CD4-positive, alpha-beta memory T cell (primary cell): Measurements from ENCODE around the gene ATF5. TPM values are rescaled to one million over a fixed set of nuclear protein-coding genes. Genes with fewer than 3 reads are reported as not detected.

Source experiments
- CTCF ChIA-PET: fragments of 350-600 bp; sonication (Branson Sonifier 250); formaldehyde crosslinking; loops from one replicate; lab custom pipeline; 2021; ENCODE audit warnings: inconsistent platforms; ENCODE audit not compliant: partially characterized antibody; lab: Charles Lee
- POLR2A ChIA-PET: fragments of 350-600 bp; sonication (Branson Sonifier 250); formaldehyde crosslinking; loops from one replicate; lab custom pipeline; 2021; ENCODE audit not compliant: partially characterized antibody; lab: Charles Lee
- DNase-seq, 5 donors: peaks; one replicate each; pipeline versions ENCODE4 v3.0.0 to v3.0.0-alpha.2; 2020 to 2022; ENCODE audit warnings: mixed read lengths in 1 of 5
- H3K27ac ChIP-seq: one replicate; pipeline ENCODE4 v1.7.0; 2013; ENCODE audit warnings: low read depth, low read length
- H3K27me3 ChIP-seq: 2 replicates; pipeline ENCODE4 v1.7.0; 2013; ENCODE audit warnings: mild to moderate bottlenecking, low read length, moderate library complexity; ENCODE audit not compliant: insufficient read depth
- H3K36me3 ChIP-seq: 2 replicates; pipeline ENCODE4 v1.7.0; 2013; ENCODE audit warnings: mild to moderate bottlenecking, low read length, moderate library complexity; ENCODE audit not compliant: insufficient read depth
- H3K4me1 ChIP-seq: 2 replicates; pipeline ENCODE4 v1.7.0; 2013; ENCODE audit warnings: mild to moderate bottlenecking, low read length, moderate library complexity; ENCODE audit not compliant: insufficient read depth
- H3K4me3 ChIP-seq, 2 donors: one replicate each; pipeline ENCODE4 v1.7.0; 2013; ENCODE audit warnings: low read length in 2 of 2, mild to moderate bottlenecking in 1 of 2
- H3K9me3 ChIP-seq, 2 donors: one replicate each; pipeline ENCODE4 v1.7.0; 2013; ENCODE audit warnings: low read length in 2 of 2, control low read depth in 1 of 2; ENCODE audit not compliant: control insufficient read depth in 1 of 2
- H3K27ac Mint-ChIP-seq, 7 donors: one replicate each; pipeline ENCODE4 v1.8.0; 2020 to 2021; ENCODE audit warnings: mixed read lengths in 7 of 7, mild to moderate bottlenecking in 6 of 7, inconsistent platforms in 3 of 7, moderate library complexity in 3 of 7
- H3K27me3 Mint-ChIP-seq, 2 donors: one replicate each; pipeline ENCODE4 v1.8.0; 2020 to 2021; ENCODE audit warnings: mixed read lengths in 2 of 2
- H3K36me3 Mint-ChIP-seq, 2 donors: one replicate each; pipeline ENCODE4 v1.8.0; 2020 to 2021; ENCODE audit warnings: mixed read lengths in 2 of 2, inconsistent platforms in 1 of 2, mild to moderate bottlenecking in 1 of 2
- H3K4me1 Mint-ChIP-seq, 4 donors: one replicate each; pipeline ENCODE4 v1.8.0; 2020 to 2021; ENCODE audit warnings: mixed read lengths in 4 of 4, mild to moderate bottlenecking in 1 of 4
- H3K4me3 Mint-ChIP-seq, 8 donors: one replicate each; pipeline ENCODE4 v1.8.0; 2020 to 2021; ENCODE audit warnings: mixed read lengths in 8 of 8, mild to moderate bottlenecking in 7 of 8, moderate library complexity in 6 of 8, inconsistent platforms in 3 of 8
- H3K9me3 Mint-ChIP-seq, 8 donors: one replicate each; pipeline ENCODE4 v1.8.0; 2020 to 2021; ENCODE audit warnings: mixed read lengths in 8 of 8, mild to moderate bottlenecking in 5 of 8, inconsistent platforms in 3 of 8, moderate library complexity in 1 of 8
- intact Hi-C: fragments of 100-400 bp; cut with micrococcal nuclease; formaldehyde crosslinking; loops from one replicate; pipeline ENCODE4 v1.15.1; 2023
- polyA plus RNA-seq, 2 donors: library from polyadenylated mRNA; unstranded; fragments of 300-500 nt; fragmentation: Illumina TruSeq; gene quantifications; one replicate each; pipeline ENCODE4 v1.2.3, GENCODE V29; 2021
- total RNA-seq, 2 experiments: library from RNA; stranded (reverse); gene quantifications; one replicate each; pipeline ENCODE4 v1.2.3, GENCODE V29; 2021

The ATF5 gene
- total and polyA plus RNA-seq, 4 experiments from 2014 or later = 1.8 to 8.3 (median 5.1) TPM

DNA sequence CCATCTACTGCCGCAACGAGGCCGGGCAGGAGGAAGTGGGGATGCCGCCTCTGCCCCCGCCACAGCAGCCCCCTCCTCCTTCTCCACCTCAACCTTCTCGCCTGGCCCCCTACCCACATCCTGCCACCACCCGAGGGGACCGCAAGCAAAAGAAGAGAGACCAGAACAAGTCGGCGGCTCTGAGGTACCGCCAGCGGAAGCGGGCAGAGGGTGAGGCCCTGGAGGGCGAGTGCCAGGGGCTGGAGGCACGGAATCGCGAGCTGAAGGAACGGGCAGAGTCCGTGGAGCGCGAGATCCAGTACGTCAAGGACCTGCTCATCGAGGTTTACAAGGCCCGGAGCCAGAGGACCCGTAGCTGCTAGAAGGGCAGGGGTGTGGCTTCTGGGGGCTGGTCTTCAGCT is 3.7 kb downstream of the ATF5 start:
- H3K4me1 Mint-ChIP-seq = peaks cover 30 to 54% (median 44%) of the 10 kb centered on the region in 4 donors
- intact Hi-C loops = loop anchor here (5.0 kb wide), 1 partner anchor 165 kb away; the partner anchor contains the start of gene AP2A1
- H3K9me3 ChIP-seq = no peaks in the 10 kb centered on the region
- no peaks in the 10 kb centered on the region for H3K27me3 Mint-ChIP-seq
- ChIA-PET CTCF (no interaction called here), POLR2A (interaction anchor here (1.0 to 1.5 kb wide), 2 partner anchors 35 to 56 kb away, joined by 4 to 8 read pairs; partner anchors contain the start of genes AKT1S1 and TBC1D17)
- H3K4me3 ChIP-seq = no peak overlapping the region
- H3K9me3 Mint-ChIP-seq = peaks cover 0 to 7% (median 0%) of the 10 kb centered on the region in 8 donors
- H3K36me3 ChIP-seq = no peaks in the 10 kb centered on the region
- H3K27ac ChIP-seq = no peak overlapping the region
- no peaks in the 10 kb centered on the region for H3K27me3 ChIP-seq
- peaks cover 10 to 15% of the 10 kb centered on the region in 2 donors for H3K36me3 Mint-ChIP-seq
- H3K27ac Mint-ChIP-seq = peak overlapping the region; percentile 29 to 89 (median 78)
- peaks cover 41% of the 10 kb centered on the region for H3K4me1 ChIP-seq
- peak; percentile 52 to 65 (median 60) for DNase-seq
- H3K4me3 Mint-ChIP-seq = peak overlapping the region; percentile 46 to 80 (median 60)

DNA sequence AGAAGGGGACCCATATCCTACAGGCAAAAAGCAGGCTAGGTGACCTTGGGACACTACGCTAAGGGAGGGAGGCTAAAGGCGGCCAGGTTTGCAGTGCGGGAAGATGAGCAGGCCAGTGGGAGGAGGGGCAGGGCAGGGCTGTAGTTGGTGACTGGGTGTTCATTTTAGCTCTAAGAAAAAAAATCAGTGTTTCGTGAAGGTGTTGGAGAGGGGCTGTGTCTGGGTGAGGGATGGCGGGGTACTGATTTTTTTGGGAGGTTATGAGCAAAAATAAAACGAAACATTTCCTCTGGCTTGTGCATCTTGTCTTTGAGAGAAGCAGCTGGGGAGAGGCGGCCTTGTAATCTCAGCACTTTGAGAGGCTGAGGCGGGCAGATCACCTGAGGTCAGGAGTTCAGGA is 4.6 kb downstream of the ATF5 start:
- no peaks in the 10 kb centered on the region for H3K27me3 ChIP-seq
- Mint-ChIP-seq H3K36me3 (peaks cover 8 to 9% of the 10 kb centered on the region in 2 donors), H3K9me3 (peaks cover 0 to 7% (median 0%) of the 10 kb centered on the region in 8 donors), H3K4me1 (peaks cover 25 to 47% (median 39%) of the 10 kb centered on the region in 4 donors), H3K27ac (peak overlapping the region in 5 of 7 donors; percentile 33 to 93 (median 58)), H3K4me3 (peak overlapping the region in 5 of 8 donors; percentile 25 to 70 (median 57)), H3K27me3 (no peaks in the 10 kb centered on the region)
- H3K4me1 ChIP-seq = peaks cover 35% of the 10 kb centered on the region
- no peaks in the 10 kb centered on the region for H3K36me3 ChIP-seq
- POLR2A ChIA-PET = interaction anchor here (1.5 kb wide), 1 partner anchor 57 kb away, joined by 8 read pairs; the partner anchor contains the start of genes AKT1S1 and TBC1D17
- DNase-seq = no peak
- H3K4me3 ChIP-seq = no peak overlapping the region
- H3K27ac ChIP-seq = no peak overlapping the region
- intact Hi-C loops = loop anchor here (5.0 kb wide), 1 partner anchor 166 kb away; the partner anchor contains the start of gene AP2A1
- no peaks in the 10 kb centered on the region for H3K9me3 ChIP-seq
- CTCF ChIA-PET = interaction anchor here (0.5 kb wide), 1 partner anchor 1161 kb away, joined by 4 read pairs; no protein-coding TSS in a partner anchor

DNA sequence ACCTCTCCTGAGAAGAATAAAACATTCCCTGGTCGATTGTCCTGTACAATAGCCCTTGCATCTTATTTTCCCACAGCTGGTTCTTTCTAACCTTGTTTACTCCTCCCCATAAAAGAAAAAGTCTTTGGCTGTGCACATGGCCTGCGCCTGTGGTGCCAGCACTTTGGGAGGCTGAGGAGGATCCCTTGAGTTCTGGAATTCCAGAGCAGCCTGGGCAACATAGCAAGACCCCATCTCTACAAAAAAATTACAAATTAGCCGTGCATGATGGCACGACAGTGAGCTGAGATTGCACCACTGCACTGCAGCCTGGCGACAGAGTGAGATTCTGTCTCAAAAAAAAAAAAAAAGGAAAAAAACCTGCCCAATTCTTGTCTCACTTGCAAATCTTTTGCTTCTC is 7.5 kb downstream of the ATF5 start:
- Mint-ChIP-seq H3K9me3 (no peaks in the 10 kb centered on the region), H3K36me3 (peaks cover 2 to 6% of the 10 kb centered on the region in 2 donors), H3K4me1 (peaks cover 15 to 30% (median 20%) of the 10 kb centered on the region in 4 donors), H3K27ac (peak overlapping the region in 4 of 7 donors; percentile 10 to 79 (median 40)), H3K27me3 (peaks cover 0 to 3% of the 10 kb centered on the region in 2 donors), H3K4me3 (no peak overlapping the region)
- H3K4me3 ChIP-seq = no peak overlapping the region
- H3K27me3 ChIP-seq = no peaks in the 10 kb centered on the region
- peaks cover 22% of the 10 kb centered on the region for H3K4me1 ChIP-seq
- no peak for DNase-seq
- H3K9me3 ChIP-seq = no peaks in the 10 kb centered on the region
- intact Hi-C loops = loop anchor here (2.0 kb wide), 1 partner anchor 40 kb away; the partner anchor contains the start of gene IL4I1
- CTCF ChIA-PET = interaction anchor here (1.3 to 5.1 kb wide), 2 partner anchors 49 to 61 kb away, joined by 4 to 37 read pairs; no protein-coding TSS in a partner anchor
- no peaks in the 10 kb centered on the region for H3K36me3 ChIP-seq
- POLR2A ChIA-PET = no interaction called here
- H3K27ac ChIP-seq = no peak overlapping the region

DNA sequence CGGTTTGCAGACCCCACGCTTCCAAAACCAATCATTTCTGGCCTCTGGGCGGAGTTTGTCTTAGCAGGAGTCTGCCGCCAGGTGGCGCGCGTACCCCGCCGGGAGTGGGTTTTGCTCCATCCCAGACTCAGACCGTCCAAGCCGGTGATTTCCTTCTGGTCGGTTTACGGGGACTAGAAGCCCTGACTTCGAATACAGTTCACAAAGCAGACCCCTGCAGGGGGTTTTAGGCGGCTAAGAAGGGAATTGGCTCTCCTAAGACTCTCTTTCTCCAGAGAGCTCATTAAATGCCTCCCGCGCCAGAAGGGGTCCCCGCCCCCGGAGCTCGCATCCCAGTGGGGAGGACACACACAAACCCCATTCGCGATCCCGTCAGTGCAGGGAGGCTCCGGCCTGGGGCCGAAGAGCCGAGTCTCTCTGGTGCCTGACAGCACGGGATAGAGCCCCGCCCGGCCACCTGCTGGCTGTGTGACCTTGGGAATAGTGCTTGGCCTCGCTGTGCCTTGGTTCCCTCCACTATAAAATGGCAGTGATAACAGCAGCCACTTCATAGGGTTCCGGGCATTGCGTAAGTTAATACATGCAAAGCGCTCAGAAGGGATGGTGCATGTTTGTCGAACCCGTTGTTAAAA is 8.9 kb downstream of the ATF5 start:
- H3K4me1 ChIP-seq = peaks cover 14% of the 10 kb centered on the region

DNA sequence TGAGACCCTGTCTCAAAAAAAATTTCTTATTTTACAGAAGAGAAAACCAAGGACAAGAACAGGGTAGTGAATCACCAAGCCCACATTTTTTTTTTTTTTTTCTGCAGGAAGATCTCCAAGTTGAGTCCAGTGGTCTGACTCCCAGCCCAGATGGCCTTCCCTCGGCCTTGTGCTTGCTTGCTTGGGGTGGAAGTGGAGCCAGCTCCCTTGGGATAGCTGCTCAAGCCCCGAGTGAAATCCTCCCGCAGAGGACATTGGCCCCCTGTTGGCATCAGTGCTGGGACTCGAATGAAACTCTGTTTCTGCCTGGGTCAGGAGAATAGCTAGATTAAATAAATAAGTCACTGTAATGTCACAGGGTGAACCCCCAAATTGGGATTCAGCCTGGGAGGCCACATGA is 9.7 kb downstream of the ATF5 start:
- POLR2A ChIA-PET = interaction anchor here (1.8 kb wide), 1 partner anchor 9 kb away, joined by 7 read pairs; the partner anchor contains the start of genes ATF5 and NUP62
- Mint-ChIP-seq H3K27me3 (peaks cover 3 to 10% of the 10 kb centered on the region in 2 donors), H3K9me3 (no peaks in the 10 kb centered on the region), H3K4me1 (peaks cover 2 to 10% (median 5%) of the 10 kb centered on the region in 4 donors), H3K36me3 (no peaks in the 10 kb centered on the region), H3K27ac (no peak overlapping the region), H3K4me3 (no peak overlapping the region)
- Histone ChIP-seq H3K4me1 (peaks cover 7% of the 10 kb centered on the region), H3K27me3 (no peaks in the 10 kb centered on the region), H3K27ac (no peak overlapping the region), H3K4me3 (no peak overlapping the region), H3K9me3 (no peaks in the 10 kb centered on the region), H3K36me3 (no peaks in the 10 kb centered on the region)
- intact Hi-C loops = no loop called here
- no peak for DNase-seq
- CTCF ChIA-PET = interaction anchor here (1.0 to 5.1 kb wide), 4 partner anchors 10 to 54 kb away, joined by 3 to 37 read pairs (median 9); partner anchors contain the start of genes ATF5 and NUP62

More for the DNA sequence above, 8.9 kb downstream of the ATF5 start:
- peak; percentile 59 to 75 (median 65) for DNase-seq
- no peaks in the 10 kb centered on the region for H3K27me3 ChIP-seq
- H3K4me3 ChIP-seq = no peak overlapping the region
- no peak overlapping the region for H3K27ac ChIP-seq
- H3K9me3 Mint-ChIP-seq = no peaks in the 10 kb centered on the region
- H3K27me3 Mint-ChIP-seq = peaks cover 3% of the 10 kb centered on the region in 2 donors
- H3K27ac Mint-ChIP-seq = no peak overlapping the region
- H3K4me3 Mint-ChIP-seq = peak overlapping the region in 2 of 8 donors; percentile 36 to 38
- POLR2A ChIA-PET = interaction anchor here (1.8 kb wide), 1 partner anchor 8 kb away, joined by 7 read pairs; the partner anchor contains the start of genes ATF5 and NUP62
- peaks cover 9 to 18% (median 10%) of the 10 kb centered on the region in 4 donors for H3K4me1 Mint-ChIP-seq
- CTCF ChIA-PET = interaction anchor here (0.6 to 5.1 kb wide), 17 partner anchors 9 to 1082 kb away, joined by 3 to 37 read pairs (median 4); partner anchors contain the start of genes ATF5 and NUP62
- H3K36me3 Mint-ChIP-seq = no peaks in the 10 kb centered on the region
- no peaks in the 10 kb centered on the region for H3K9me3 ChIP-seq
- no peaks in the 10 kb centered on the region for H3K36me3 ChIP-seq
- intact Hi-C loops = loop anchor here (1.0 to 2.0 kb wide), 2 partner anchors 41 to 45 kb away; partner anchors contain the start of gene IL4I1

DNA sequence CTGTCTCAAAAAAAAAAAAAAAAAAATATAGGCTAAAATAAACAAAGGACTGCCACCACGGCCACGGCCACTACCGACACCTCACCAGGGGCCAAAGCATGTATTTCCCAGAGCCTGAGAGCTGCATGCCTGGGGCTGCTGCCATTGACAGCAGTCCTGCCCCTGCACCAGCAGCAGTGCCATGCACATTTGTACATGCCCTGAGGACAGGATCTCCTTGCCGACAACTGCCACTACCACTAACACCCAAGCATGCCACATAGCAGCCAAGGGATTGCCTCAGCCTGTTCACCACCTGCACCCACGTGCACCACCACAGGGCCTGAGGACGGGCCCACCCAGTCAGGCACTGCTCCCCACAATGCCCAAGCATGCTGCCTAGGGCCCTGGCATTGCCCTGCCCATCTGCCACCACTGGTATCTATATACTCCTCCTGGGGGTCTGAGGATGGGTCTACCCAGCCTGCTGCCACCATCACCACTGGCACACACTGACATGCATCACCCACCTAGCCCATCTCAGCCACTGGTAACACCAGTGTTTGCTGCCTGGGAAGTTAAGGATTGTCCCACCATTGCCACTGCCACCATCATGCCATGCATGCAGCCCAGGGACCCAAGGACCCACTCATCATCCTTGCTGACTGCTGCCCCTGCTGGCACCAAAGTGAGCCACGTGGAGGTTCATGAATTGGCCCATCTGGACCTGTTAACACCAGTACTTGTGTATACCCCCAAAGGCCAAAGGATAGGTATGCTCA is 10.9 kb downstream of the ATF5 start:
- peaks cover 7% of the 10 kb centered on the region for H3K4me1 ChIP-seq
- no peaks in the 10 kb centered on the region for H3K27me3 ChIP-seq
- H3K9me3 Mint-ChIP-seq = no peaks in the 10 kb centered on the region
- H3K27ac Mint-ChIP-seq = peak overlapping the region in 1 of 7 donors; percentile 60
- no peak for DNase-seq
- H3K4me3 ChIP-seq = no peak overlapping the region
- intact Hi-C loops = no loop called here
- CTCF ChIA-PET = interaction anchor here (0.7 to 5.1 kb wide), 4 partner anchors 11 to 1309 kb away, joined by 3 to 37 read pairs (median 9); partner anchors contain the start of genes ATF5 and NUP62
- H3K4me3 Mint-ChIP-seq = no peak overlapping the region
- peaks cover 7 to 12% of the 10 kb centered on the region in 2 donors for H3K27me3 Mint-ChIP-seq
- H3K36me3 Mint-ChIP-seq = no peaks in the 10 kb centered on the region
- H3K36me3 ChIP-seq = no peaks in the 10 kb centered on the region
- H3K27ac ChIP-seq = no peak overlapping the region
- POLR2A ChIA-PET = interaction anchor here (0.6 kb wide), 1 partner anchor 564 kb away, joined by 3 read pairs; no protein-coding TSS in a partner anchor
- H3K9me3 ChIP-seq = no peaks in the 10 kb centered on the region
- peaks cover 0 to 8% (median 4%) of the 10 kb centered on the region in 4 donors for H3K4me1 Mint-ChIP-seq
